ENCODE measurements around the gene SMARCE1.

DNA sequence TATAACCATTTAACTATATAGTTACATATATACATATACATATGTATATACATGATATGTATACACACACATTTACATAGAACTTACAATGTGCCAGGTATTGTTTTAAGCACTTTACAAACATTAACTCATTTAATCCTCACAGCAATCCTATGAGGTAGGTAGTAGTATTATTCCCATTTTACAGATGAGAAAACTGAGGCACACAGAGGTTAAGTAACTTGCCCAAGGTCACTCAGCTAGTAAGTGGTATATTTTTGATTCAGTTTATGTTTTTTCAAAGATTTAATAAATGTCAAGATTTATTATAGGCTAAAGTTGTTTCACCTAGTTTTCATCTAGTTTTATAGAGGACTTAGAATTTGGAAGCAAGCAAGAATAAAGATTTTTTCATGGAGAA lies 10.8 kb upstream of the SMARCE1 start:
- TF ChIP-seq, protein P1, sequence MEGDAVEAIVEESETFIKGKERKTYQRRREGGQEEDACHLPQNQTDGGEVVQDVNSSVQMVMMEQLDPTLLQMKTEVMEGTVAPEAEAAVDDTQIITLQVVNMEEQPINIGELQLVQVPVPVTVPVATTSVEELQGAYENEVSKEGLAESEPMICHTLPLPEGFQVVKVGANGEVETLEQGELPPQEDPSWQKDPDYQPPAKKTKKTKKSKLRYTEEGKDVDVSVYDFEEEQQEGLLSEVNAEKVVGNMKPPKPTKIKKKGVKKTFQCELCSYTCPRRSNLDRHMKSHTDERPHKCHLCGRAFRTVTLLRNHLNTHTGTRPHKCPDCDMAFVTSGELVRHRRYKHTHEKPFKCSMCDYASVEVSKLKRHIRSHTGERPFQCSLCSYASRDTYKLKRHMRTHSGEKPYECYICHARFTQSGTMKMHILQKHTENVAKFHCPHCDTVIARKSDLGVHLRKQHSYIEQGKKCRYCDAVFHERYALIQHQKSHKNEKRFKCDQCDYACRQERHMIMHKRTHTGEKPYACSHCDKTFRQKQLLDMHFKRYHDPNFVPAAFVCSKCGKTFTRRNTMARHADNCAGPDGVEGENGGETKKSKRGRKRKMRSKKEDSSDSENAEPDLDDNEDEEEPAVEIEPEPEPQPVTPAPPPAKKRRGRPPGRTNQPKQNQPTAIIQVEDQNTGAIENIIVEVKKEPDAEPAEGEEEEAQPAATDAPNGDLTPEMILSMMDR (conservative IDR thresholded peaks at IDR 0.05; ENCODE audit: low read depth, low read length), result no peak
- TF ChIP-seq EZH2phosphoT487 (IDR thresholded peaks at IDR 0.05; ENCODE audit: borderline replicate concordance, low read length) (no peak), EZH2 (IDR thresholded peaks at IDR 0.05; ENCODE audit: low read length, unreplicated experiment) (no peak)
